HG03565 (cell line): ENCODE results near the gene RGS7BP.

Experiments used
- ATAC-seq: cut with Tn5 transposase; IDR thresholded peaks from one replicate; pipeline ENCODE4 v1.9.1; 2021; ENCODE audit warnings: mild to moderate bottlenecking, moderate library complexity; ENCODE audit not compliant: unreplicated experiment

RGS7BP gene

GRCh38 chr5:64628901-64629300 is 123.1 kb downstream of the RGS7BP start:
- ATAC-seq: no peak

GRCh38 chr5:64629841-64630240 is 124.0 kb downstream of the RGS7BP start:
- ATAC-seq: no peak

- ATAC-seq: no peak
These were observed 126.4 kb downstream of the RGS7BP start for GRCh38 chr5:64632251-64632650.

- ATAC-seq: peak; percentile 47
These were observed 129.3 kb downstream of the RGS7BP start for GRCh38 chr5:64634997-64635686.

GRCh38 chr5:64637144-64637543 is 131.3 kb downstream of the RGS7BP start:
- ATAC-seq: no peak

- ATAC-seq: no peak
These were observed 132.1 kb downstream of the RGS7BP start for GRCh38 chr5:64637837-64638443.

GRCh38 chr5:64644831-64645230 is 139.0 kb downstream of the RGS7BP start:
- no peak for ATAC-seq

GRCh38 chr5:64646169-64646568 is 140.4 kb downstream of the RGS7BP start:
- no peak for ATAC-seq

- ATAC-seq: no peak
These were observed 143.7 kb downstream of the RGS7BP start for GRCh38 chr5:64649512-64649911.

GRCh38 chr5:64653766-64654560 is 148.1 kb downstream of the RGS7BP start:
- ATAC-seq: no peak

- no peak for ATAC-seq
These were observed 148.7 kb downstream of the RGS7BP start for GRCh38 chr5:64654561-64654938.

GRCh38 chr5:64655596-64655995 is 149.8 kb downstream of the RGS7BP start:
- ATAC-seq: no peak

- ATAC-seq: no peak
These were observed 153.5 kb downstream of the RGS7BP start for GRCh38 chr5:64659289-64659688.
